ENCODE measurements around the gene ENDOU. TPM values are rescaled to one million over a fixed set of nuclear protein-coding genes. Genes with fewer than 3 reads are reported as not detected.
"Not testable (repeated sequence)": the region's sequence is repeated elsewhere in the genome, so short reads cannot be mapped to it uniquely, and the experiment has no call there.

Gene ENDOU
- total and polyA plus RNA-seq, 2 experiments from 2014 or later = 0.22 TPM; not detected in 1

GRCh38 chr12:47686645-47687240 lies 38.5 kb downstream of the ENDOU start:
- Histone ChIP-seq H3K9me2 (ENCODE audit: insufficient read depth) (no peaks in the 10 kb centered on the region), H3K27me3 (replicated peaks; ENCODE audit: insufficient read depth) (no peaks in the 10 kb centered on the region), H3K4me2 (ENCODE audit: unreplicated experiment) (no peak overlapping the region), H3K4me1 (ENCODE audit: insufficient read depth) (no peaks in the 10 kb centered on the region), H3F3A (ENCODE audit: insufficient read depth) (no peaks in the 10 kb centered on the region), H3K9ac (no peak overlapping the region), H3K9me3 (ENCODE audit: low read depth) (no peaks in the 10 kb centered on the region), H2AFZ (no peak overlapping the region), H4K20me1 (ENCODE audit: insufficient read depth) (no peaks in the 10 kb centered on the region), H3K4me3 (no peak overlapping the region), H3K79me2 (ENCODE audit: insufficient read depth) (no peaks in the 10 kb centered on the region), H3K36me3 (ENCODE audit: low read depth) (0 out of 2 replicates have a peak, but pooled peaks cover 6% of the 10 kb centered on the region), H3K27ac (no peak overlapping the region)
- no peak for TF ChIP-seq EZH2 (IDR thresholded peaks at IDR 0.05; ENCODE audit: insufficient read depth, poor library complexity, severe bottlenecking)
- TF ChIP-seq EZH2phosphoT487 (IDR thresholded peaks at IDR 0.05; ENCODE audit: insufficient read depth, low read depth) = no peak
- 64 to 68% methylated on average over 4 of the region's 4 CpGs for whole genome bisulfite sequencing, 2 experiments (ENCODE audit: low coverage in 1 of 2, low lambda C conversion rate in 2 of 2, missing lambda C conversion rate in 2 of 2)
- in situ Hi-C loops (cut with MboI) = no loop called here
- DNase-seq = peak; percentile 73

- DNase-seq = no peak
- Histone ChIP-seq H3K4me2 (ENCODE audit: unreplicated experiment) (no peak overlapping the region), H3K4me1 (ENCODE audit: insufficient read depth) (no peaks in the 10 kb centered on the region), H3K79me2 (ENCODE audit: insufficient read depth) (no peaks in the 10 kb centered on the region), H3K27me3 (replicated peaks; ENCODE audit: insufficient read depth) (no peaks in the 10 kb centered on the region), H3K9me3 (ENCODE audit: low read depth) (no peaks in the 10 kb centered on the region), H2AFZ (no peak overlapping the region), H3K4me3 (no peak overlapping the region), H3K27ac (no peak overlapping the region), H3K36me3 (ENCODE audit: low read depth) (peaks cover 8% of the 10 kb centered on the region; the same call in 1 of the 2 replicates), H3F3A (ENCODE audit: insufficient read depth) (no peaks in the 10 kb centered on the region), H3K9ac (no peak overlapping the region), H4K20me1 (ENCODE audit: insufficient read depth) (no peaks in the 10 kb centered on the region), H3K9me2 (ENCODE audit: insufficient read depth) (no peaks in the 10 kb centered on the region)
- TF ChIP-seq EZH2 (IDR thresholded peaks at IDR 0.05; ENCODE audit: insufficient read depth, poor library complexity, severe bottlenecking) (no peak), EZH2phosphoT487 (IDR thresholded peaks at IDR 0.05; ENCODE audit: insufficient read depth, low read depth) (no peak)
- in situ Hi-C loops (cut with MboI) = no loop called here
- whole genome bisulfite sequencing, 2 experiments (ENCODE audit: low coverage in 1 of 2, low lambda C conversion rate in 2 of 2, missing lambda C conversion rate in 2 of 2) = 99 to 100% methylated on average over 2 of the region's 2 CpGs
These were observed 45.5 kb downstream of the ENDOU start for GRCh38 chr12:47679785-47680184.

- no peak overlapping the region for H3K4me2 ChIP-seq (ENCODE audit: unreplicated experiment)
- H3K79me2 ChIP-seq (ENCODE audit: insufficient read depth) = no peaks in the 10 kb centered on the region
- H3K36me3 ChIP-seq (ENCODE audit: low read depth) = peaks cover 33% of the 10 kb centered on the region
- in situ Hi-C loops (cut with MboI) = no loop called here
- H3K27me3 ChIP-seq (replicated peaks; ENCODE audit: insufficient read depth) = no peaks in the 10 kb centered on the region
- WGBS, 2 experiments (ENCODE audit: low coverage in 1 of 2, low lambda C conversion rate in 2 of 2, missing lambda C conversion rate in 2 of 2) = 98 to 99% methylated on average over 2 of the region's 2 CpGs
- H4K20me1 ChIP-seq (ENCODE audit: insufficient read depth) = no peaks in the 10 kb centered on the region
- H3F3A ChIP-seq (ENCODE audit: insufficient read depth) = no peaks in the 10 kb centered on the region
- no peak overlapping the region for H3K4me3 ChIP-seq
- no peaks in the 10 kb centered on the region for H3K4me1 ChIP-seq (ENCODE audit: insufficient read depth)
- no peaks in the 10 kb centered on the region for H3K9me2 ChIP-seq (ENCODE audit: insufficient read depth)
- no peak overlapping the region for H3K9ac ChIP-seq
- H2AFZ ChIP-seq = no peak overlapping the region
- no peaks in the 10 kb centered on the region for H3K9me3 ChIP-seq (ENCODE audit: low read depth)
- no peak for DNase-seq
- H3K27ac ChIP-seq = no peak overlapping the region
- TF ChIP-seq EZH2phosphoT487 (IDR thresholded peaks at IDR 0.05; ENCODE audit: insufficient read depth, low read depth) (no peak), EZH2 (IDR thresholded peaks at IDR 0.05; ENCODE audit: insufficient read depth, poor library complexity, severe bottlenecking) (no peak)
These were observed 53.2 kb downstream of the ENDOU start for GRCh38 chr12:47672068-47672467.

GRCh38 chr12:47667935-47668334 lies 57.4 kb downstream of the ENDOU start:
- H3K27me3 ChIP-seq (replicated peaks; ENCODE audit: insufficient read depth); H3F3A ChIP-seq (ENCODE audit: insufficient read depth); H3K4me1 ChIP-seq (ENCODE audit: insufficient read depth); H3K27ac ChIP-seq; H4K20me1 ChIP-seq (ENCODE audit: insufficient read depth); H2AFZ ChIP-seq; DNase-seq; H3K9ac ChIP-seq; H3K4me2 ChIP-seq (ENCODE audit: unreplicated experiment); H3K9me3 ChIP-seq (ENCODE audit: low read depth); H3K4me3 ChIP-seq; H3K79me2 ChIP-seq (ENCODE audit: insufficient read depth); H3K9me2 ChIP-seq (ENCODE audit: insufficient read depth): not testable (repeated sequence)
- H3K36me3 ChIP-seq (ENCODE audit: low read depth) = peaks cover 38% of the 10 kb centered on the region
- WGBS, 2 experiments (ENCODE audit: low coverage in 1 of 2, low lambda C conversion rate in 2 of 2, missing lambda C conversion rate in 2 of 2) = 96 to 98% methylated on average over 6 of the region's 6 CpGs
- in situ Hi-C loops (cut with MboI) = loop anchor here (10.0 kb wide), 1 partner anchor 633 kb away; no protein-coding TSS in a partner anchor

Other genes starting within 250 kb of the ENDOU start
- 16.2 and 18.6 TPM in 2 replicates for gene RPAP3, start 19.5 kb downstream of the ENDOU start, total RNA-seq (2014; rRNA removed; shearing (Covaris generic))
- gene RPAP3, start 19.5 kb downstream of the ENDOU start, polyA plus RNA-seq (2016; fragmentation: Nextera tagmentation; extraction: Ambion mirVana) = 27.7 and 27.8 TPM in 2 replicates
- gene RAPGEF3, start 33.4 kb upstream of the ENDOU start, total RNA-seq (2014; rRNA removed; shearing (Covaris generic)) = 1.3 and 3.7 TPM in 2 replicates
- gene RAPGEF3, start 33.4 kb upstream of the ENDOU start, polyA plus RNA-seq (2016; fragmentation: Nextera tagmentation; extraction: Ambion mirVana) = 1.1 and 1.4 TPM in 2 replicates
- gene SLC48A1, start 47.7 kb upstream of the ENDOU start, total RNA-seq (2014; rRNA removed; shearing (Covaris generic)) = 16.4 and 20.9 TPM in 2 replicates
- 19.1 and 21.8 TPM in 2 replicates for gene SLC48A1, start 47.7 kb upstream of the ENDOU start, polyA plus RNA-seq (2016; fragmentation: Nextera tagmentation; extraction: Ambion mirVana)
- 62.9 and 72.3 TPM in 2 replicates for gene HDAC7, start 94.4 kb upstream of the ENDOU start, total RNA-seq (2014; rRNA removed; shearing (Covaris generic))
- gene HDAC7, start 94.4 kb upstream of the ENDOU start, polyA plus RNA-seq (2016; fragmentation: Nextera tagmentation; extraction: Ambion mirVana) = 45.3 and 46.2 TPM in 2 replicates
- gene VDR, start 179.5 kb upstream of the ENDOU start, total RNA-seq (2014; rRNA removed; shearing (Covaris generic)) = 30.5 and 37.2 TPM in 2 replicates
- gene VDR, start 179.5 kb upstream of the ENDOU start, polyA plus RNA-seq (2016; fragmentation: Nextera tagmentation; extraction: Ambion mirVana) = 23.9 and 25.5 TPM in 2 replicates
- gene TMEM106C, start 238.1 kb upstream of the ENDOU start, total RNA-seq (2014; rRNA removed; shearing (Covaris generic)) = 57.5 and 79.8 TPM in 2 replicates
- gene TMEM106C, start 238.1 kb upstream of the ENDOU start, polyA plus RNA-seq (2016; fragmentation: Nextera tagmentation; extraction: Ambion mirVana) = 69.4 and 70.4 TPM in 2 replicates

Measured in GM23248 (cell line).